HG03469 (cell line): ENCODE data around the gene IL17REL.

Experiments used
- ATAC-seq: cut with Tn5 transposase; IDR thresholded peaks from one replicate; pipeline ENCODE4 v1.9.1; 2021; ENCODE audit warnings: mild to moderate bottlenecking, moderate library complexity, moderate number of reproducible peaks; ENCODE audit not compliant: unreplicated experiment

IL17REL gene

GRCh38 chr22:50008151-50009040 is 4.2 kb downstream of the IL17REL start:
- ATAC-seq: no peak

DNA sequence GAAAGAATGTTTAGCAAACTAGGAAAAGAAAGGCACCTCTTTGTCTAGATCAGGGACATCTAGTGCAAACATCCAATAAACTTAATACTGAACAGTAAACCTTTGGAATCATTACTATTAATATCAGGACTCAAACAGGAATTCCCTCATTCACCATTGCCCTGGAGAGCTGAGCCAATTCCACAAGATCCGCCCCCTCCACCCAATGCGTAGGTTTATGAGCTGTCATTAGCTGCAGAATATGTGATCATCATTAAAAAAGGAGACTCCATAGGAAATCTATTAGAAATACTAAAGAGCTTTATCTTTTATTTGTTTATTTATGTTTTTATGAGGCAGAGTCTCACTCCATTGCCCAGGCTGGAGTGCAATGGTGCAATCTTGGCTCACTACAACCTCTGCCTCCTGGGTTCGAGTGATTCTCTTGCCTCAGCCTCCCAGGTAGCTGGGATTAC is 5.5 kb downstream of the IL17REL start:
- ATAC-seq: no peak

- ATAC-seq: no peak
Measured at GRCh38 chr22:50004918-50005317, 7.6 kb downstream of the IL17REL start.

GRCh38 chr22:50002791-50003190 is 9.8 kb downstream of the IL17REL start:
- ATAC-seq: no peak

DNA sequence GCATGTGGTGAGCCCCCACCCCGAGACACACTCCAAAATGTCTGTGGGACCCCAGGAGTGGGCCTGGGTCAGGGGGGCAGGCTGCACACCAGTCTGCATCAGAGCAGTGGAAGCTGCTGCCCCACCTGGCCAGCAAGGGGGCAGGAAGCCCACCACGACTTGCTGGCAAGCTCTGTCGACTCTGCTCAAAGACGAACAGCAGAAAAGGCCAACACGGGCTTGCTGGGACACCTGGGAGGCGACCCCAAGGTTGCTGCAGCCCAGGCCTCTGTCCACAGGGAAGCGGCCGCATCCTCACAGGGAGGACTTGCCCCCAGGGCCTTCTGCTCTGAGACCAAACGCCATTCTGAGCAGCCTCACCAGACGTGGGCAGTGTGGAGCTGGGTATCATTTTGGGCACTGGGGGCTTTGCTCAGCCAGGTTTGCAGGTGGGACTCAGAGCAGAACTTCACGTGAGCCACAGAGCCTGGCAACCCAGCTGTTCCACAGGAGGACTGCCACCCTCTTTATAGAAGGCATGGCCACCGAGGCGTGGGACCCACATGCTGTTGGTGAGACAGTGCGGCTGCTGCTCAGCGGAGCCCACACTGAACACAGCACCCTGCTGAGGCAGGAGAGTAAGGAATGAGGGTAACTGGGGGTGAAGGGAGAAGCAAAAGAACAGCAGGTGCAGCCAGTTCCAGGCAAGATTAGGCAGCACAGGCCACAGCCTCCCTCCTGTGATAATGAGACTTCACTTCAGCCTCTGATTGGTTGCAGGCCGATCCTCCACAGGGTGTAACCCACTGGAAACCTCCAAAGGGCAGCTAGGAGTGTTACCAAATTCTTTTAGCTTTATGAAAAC is 11.0 kb downstream of the IL17REL start:
- ATAC-seq: no peak

- ATAC-seq: no peak
Measured at GRCh38 chr22:50000587-50001387, 11.8 kb downstream of the IL17REL start.

GRCh38 chr22:49999946-50000586 is 12.5 kb downstream of the IL17REL start:
- no peak for ATAC-seq

GRCh38 chr22:49999063-49999945 is 13.3 kb downstream of the IL17REL start:
- ATAC-seq: no peak

DNA sequence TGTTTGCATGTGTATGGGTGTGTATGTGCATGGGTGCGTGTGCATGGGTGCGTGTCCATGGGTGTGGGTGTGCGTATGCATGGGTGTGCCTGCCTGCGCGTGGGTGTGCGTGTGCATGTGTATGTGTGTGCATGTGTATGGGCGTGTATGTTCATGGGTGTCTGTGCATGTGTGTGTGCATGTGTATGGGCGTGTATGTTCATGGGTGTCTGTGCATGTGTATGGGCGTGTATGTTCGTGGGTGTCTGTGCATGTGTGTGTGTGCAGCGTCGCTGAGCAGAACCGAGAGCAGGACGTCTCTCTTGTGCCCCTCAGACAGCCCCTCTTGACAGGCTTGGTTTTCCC is 13.9 kb downstream of the IL17REL start:
- no peak for ATAC-seq

GRCh38 chr22:49997932-49998717 is 14.4 kb downstream of the IL17REL start:
- ATAC-seq: no peak

GRCh38 chr22:49997251-49997599 is 15.3 kb downstream of the IL17REL start:
- ATAC-seq: no peak

DNA sequence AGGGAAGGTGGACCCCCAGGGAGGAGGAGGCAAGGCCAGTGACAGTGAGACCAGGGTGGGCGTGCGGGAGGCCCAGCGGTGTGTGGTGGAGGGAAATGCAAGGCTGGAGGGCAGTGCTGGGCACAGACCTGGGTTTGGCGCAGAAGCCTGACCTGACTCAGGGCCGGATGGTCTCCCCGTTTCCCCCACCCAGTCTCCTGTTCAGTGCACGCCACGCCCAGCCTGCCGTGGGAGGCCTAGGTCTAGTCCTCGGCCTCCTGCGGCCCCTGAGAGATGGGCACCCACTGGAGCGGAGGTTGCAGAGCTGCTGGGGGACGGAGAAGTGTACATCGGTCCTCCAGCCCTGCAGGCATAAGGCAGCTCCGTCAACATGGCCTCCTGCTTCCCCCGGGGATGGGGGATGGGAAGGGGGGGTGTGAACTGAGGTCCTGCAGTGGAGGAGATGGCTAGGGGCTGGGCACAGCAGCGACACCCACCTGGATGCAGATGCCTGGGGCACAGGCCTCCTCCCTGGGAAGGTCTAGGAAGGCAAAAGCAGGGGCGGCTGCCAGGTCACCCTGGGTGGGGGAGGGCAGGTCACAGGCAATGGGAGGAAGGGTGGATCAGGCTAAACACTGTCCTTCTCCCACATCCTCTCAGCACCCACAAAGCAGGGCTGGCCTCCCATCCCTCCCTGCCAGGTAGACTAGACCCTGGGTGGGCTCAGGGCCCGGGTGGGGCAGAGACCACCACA is 15.9 kb downstream of the IL17REL start:
- ATAC-seq: no peak

DNA sequence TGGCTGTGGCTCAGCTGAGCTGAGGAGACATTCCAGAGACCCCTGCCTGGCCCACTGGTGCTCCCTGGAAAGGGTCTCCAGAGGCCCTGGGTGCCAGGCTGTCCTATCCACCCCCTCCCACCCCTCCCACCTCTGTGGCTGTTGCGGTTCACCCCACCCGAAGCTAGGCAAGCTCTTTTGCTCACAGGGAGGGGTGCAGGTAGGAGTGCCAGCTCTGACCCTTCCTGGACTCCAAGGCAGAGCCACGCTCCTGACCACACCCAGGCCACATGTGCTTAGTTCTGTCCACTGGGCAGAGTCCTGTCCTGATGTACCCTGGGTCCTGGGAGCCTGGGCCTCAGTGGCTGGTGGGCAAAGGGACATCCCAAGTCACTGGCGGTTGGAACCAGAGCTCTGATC is 16.4 kb downstream of the IL17REL start:
- ATAC-seq: no peak

DNA sequence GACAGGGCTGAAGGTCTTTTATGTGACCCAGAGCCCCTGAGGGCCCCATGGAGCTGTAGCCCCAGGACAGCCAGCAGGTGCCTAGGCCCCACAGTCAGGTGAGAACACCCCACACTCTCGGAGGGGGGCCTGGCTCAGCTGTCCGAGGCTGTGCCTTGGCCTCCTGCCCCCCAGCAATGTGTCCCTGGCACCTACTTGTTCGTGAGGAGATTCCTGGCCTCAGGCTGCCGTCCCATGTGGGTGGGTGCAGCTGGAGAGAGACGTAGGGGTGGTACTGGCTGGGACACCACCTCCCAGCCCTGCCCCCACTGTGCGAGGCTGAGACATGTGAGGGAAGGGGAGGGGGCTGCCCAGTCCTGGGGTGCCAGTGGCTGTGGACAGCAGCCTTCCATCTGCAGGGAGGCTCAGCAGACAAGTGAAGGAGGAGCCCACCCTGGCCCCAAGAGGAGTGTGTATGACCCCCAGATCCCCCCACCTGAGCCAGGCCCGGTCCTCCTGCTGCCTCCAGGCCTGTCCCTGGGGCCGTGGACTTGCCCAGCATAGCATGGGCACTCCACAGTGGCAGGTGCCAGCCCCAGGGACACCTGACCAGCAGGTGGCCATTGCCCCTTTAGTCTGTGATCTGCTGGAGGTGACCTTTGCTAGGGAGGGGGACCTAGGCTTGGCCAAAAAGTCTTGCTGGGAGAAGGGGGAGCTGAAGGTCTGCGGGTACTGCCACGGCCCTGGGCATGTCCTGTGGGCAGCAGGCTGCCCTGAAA is 17.0 kb downstream of the IL17REL start:
- ATAC-seq: no peak

DNA sequence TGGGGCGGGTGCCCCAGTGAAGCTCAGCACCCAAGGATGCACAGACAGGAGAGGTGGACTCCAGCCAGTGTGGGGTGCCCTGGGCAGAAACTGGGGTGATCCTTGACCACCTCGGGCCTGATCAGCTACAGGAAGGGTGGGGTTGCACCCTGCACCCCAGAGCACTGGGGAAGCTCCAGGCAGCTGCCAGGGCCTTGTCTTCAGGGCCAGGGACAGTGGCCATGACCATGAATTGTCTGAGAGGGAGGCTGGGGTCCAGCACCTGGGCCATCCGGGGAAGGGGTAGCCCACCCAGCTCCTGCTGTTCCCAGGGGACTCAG is 17.6 kb downstream of the IL17REL start:
- no peak for ATAC-seq

- ATAC-seq: no peak
Measured at GRCh38 chr22:49994361-49995040, 18.1 kb downstream of the IL17REL start.
